Measurements from ENCODE around the gene MAD1L1. TPM values are rescaled to one million over a fixed set of nuclear protein-coding genes. Genes with fewer than 3 reads are reported as not detected.

Gene MAD1L1
- total RNA-seq, 1 experiment from 2014 or later: 38.5 TPM

DNA sequence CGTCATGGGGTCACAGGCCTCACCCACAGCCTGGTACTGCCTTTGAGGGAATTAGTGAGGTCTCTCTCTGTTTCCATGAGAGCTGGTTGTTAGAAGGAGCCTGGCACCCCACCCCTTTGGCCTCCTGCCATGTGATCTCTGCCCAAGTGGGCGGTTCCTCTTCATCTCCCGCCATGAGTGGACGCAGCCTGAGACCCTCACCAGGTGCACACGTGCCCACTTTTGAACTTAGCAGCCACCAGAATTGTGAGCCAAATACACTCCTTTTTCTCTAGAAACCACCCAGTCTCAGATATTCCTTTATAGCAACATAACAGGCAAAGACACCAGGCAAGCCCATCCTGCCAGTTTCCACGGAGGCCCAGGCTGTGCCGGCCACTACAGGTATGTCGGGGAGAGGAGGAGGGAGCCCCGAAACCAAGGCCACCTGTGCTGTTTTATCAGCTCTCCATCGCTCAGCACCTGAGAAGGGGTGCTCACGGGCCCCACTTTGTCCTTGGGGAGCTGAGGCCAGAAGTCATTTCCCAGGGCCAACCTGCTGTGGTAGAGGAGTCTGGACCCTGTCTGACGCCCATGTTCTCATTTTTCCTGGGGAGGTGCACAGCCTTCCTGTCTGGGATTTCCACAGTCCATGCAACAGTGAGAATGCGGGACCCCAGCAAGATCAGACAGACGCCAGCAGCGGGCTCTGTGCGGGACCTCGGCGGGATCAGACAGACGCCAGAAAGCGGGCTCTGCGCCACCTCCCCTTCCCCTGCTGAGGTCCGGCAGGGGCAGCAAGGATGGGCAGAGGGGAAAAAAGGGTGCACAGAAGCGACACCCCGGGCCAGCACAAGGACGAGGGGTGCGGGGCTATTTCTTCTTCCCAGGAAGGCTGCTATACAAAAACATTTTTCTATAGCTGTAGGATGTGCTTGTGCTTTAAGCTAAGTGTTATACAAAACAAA, 342.2 kb downstream of the MAD1L1 start:
- TF ChIP-seq SP1 (IDR thresholded peaks at IDR 0.05; ENCODE audit: low read depth): no peak
- no peak for TF ChIP-seq SRF (IDR thresholded peaks at IDR 0.05; ENCODE audit: low read depth)
- no peak for TF ChIP-seq SIN3A (IDR thresholded peaks at IDR 0.05; ENCODE audit: low read depth)
- TF ChIP-seq EZH2 (IDR thresholded peaks at IDR 0.05): no peak
- no peak for TF ChIP-seq FOSL1 (IDR thresholded peaks at IDR 0.05; ENCODE audit: low read depth)
- no peak for TF ChIP-seq RAD21 (IDR thresholded peaks at IDR 0.05; ENCODE audit: low read depth)
- no peak for TF ChIP-seq EGR1 (IDR thresholded peaks at IDR 0.05; ENCODE audit: low read depth)
- TF ChIP-seq, protein P1, sequence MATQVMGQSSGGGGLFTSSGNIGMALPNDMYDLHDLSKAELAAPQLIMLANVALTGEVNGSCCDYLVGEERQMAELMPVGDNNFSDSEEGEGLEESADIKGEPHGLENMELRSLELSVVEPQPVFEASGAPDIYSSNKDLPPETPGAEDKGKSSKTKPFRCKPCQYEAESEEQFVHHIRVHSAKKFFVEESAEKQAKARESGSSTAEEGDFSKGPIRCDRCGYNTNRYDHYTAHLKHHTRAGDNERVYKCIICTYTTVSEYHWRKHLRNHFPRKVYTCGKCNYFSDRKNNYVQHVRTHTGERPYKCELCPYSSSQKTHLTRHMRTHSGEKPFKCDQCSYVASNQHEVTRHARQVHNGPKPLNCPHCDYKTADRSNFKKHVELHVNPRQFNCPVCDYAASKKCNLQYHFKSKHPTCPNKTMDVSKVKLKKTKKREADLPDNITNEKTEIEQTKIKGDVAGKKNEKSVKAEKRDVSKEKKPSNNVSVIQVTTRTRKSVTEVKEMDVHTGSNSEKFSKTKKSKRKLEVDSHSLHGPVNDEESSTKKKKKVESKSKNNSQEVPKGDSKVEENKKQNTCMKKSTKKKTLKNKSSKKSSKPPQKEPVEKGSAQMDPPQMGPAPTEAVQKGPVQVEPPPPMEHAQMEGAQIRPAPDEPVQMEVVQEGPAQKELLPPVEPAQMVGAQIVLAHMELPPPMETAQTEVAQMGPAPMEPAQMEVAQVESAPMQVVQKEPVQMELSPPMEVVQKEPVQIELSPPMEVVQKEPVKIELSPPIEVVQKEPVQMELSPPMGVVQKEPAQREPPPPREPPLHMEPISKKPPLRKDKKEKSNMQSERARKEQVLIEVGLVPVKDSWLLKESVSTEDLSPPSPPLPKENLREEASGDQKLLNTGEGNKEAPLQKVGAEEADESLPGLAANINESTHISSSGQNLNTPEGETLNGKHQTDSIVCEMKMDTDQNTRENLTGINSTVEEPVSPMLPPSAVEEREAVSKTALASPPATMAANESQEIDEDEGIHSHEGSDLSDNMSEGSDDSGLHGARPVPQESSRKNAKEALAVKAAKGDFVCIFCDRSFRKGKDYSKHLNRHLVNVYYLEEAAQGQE (IDR thresholded peaks at IDR 0.05; ENCODE audit: low read depth): no peak
- TF ChIP-seq POLR2A (IDR thresholded peaks at IDR 0.05; ENCODE audit: borderline replicate concordance, extremely low read depth, insufficient read depth, insufficient read length): no peak
- TF ChIP-seq YY1 (IDR thresholded peaks at IDR 0.05; ENCODE audit: extremely low read depth, insufficient replicate concordance, low read depth, low read length): no peak
- no peak for TF ChIP-seq EZH2phosphoT487 (IDR thresholded peaks at IDR 0.05; ENCODE audit: borderline replicate concordance)
- no peak for TF ChIP-seq POLR2AphosphoS5 (IDR thresholded peaks at IDR 0.05; ENCODE audit: low read depth, low read length)
- TF ChIP-seq CEBPB (IDR thresholded peaks at IDR 0.05; ENCODE audit: low read depth): no peak
- TF ChIP-seq, protein P2, sequence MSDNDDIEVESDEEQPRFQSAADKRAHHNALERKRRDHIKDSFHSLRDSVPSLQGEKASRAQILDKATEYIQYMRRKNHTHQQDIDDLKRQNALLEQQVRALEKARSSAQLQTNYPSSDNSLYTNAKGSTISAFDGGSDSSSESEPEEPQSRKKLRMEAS (IDR thresholded peaks at IDR 0.05): no peak
- TF ChIP-seq, protein P3, sequence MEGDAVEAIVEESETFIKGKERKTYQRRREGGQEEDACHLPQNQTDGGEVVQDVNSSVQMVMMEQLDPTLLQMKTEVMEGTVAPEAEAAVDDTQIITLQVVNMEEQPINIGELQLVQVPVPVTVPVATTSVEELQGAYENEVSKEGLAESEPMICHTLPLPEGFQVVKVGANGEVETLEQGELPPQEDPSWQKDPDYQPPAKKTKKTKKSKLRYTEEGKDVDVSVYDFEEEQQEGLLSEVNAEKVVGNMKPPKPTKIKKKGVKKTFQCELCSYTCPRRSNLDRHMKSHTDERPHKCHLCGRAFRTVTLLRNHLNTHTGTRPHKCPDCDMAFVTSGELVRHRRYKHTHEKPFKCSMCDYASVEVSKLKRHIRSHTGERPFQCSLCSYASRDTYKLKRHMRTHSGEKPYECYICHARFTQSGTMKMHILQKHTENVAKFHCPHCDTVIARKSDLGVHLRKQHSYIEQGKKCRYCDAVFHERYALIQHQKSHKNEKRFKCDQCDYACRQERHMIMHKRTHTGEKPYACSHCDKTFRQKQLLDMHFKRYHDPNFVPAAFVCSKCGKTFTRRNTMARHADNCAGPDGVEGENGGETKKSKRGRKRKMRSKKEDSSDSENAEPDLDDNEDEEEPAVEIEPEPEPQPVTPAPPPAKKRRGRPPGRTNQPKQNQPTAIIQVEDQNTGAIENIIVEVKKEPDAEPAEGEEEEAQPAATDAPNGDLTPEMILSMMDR (IDR thresholded peaks at IDR 0.05 in 2 of 3, conservative IDR thresholded peaks at IDR 0.05 in 1 of 3; ENCODE audit: borderline replicate concordance in 1 of 3, insufficient read depth in 1 of 3, low read depth in 2 of 3, low read length in 2 of 3): no peak
- TF ChIP-seq, protein P4, sequence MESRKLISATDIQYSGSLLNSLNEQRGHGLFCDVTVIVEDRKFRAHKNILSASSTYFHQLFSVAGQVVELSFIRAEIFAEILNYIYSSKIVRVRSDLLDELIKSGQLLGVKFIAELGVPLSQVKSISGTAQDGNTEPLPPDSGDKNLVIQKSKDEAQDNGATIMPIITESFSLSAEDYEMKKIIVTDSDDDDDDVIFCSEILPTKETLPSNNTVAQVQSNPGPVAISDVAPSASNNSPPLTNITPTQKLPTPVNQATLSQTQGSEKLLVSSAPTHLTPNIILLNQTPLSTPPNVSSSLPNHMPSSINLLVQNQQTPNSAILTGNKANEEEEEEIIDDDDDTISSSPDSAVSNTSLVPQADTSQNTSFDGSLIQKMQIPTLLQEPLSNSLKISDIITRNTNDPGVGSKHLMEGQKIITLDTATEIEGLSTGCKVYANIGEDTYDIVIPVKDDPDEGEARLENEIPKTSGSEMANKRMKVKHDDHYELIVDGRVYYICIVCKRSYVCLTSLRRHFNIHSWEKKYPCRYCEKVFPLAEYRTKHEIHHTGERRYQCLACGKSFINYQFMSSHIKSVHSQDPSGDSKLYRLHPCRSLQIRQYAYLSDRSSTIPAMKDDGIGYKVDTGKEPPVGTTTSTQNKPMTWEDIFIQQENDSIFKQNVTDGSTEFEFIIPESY (IDR thresholded peaks at IDR 0.05; ENCODE audit: extremely low read depth, insufficient replicate concordance, low read length): no peak
- TF ChIP-seq ELF1 (IDR thresholded peaks at IDR 0.05; ENCODE audit: borderline replicate concordance, low read depth): no peak
- no peak for TF ChIP-seq JUND (IDR thresholded peaks at IDR 0.05)
- TF ChIP-seq, protein P5, sequence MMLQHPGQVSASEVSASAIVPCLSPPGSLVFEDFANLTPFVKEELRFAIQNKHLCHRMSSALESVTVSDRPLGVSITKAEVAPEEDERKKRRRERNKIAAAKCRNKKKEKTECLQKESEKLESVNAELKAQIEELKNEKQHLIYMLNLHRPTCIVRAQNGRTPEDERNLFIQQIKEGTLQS (IDR thresholded peaks at IDR 0.05): no peak
- TF ChIP-seq ZFX (IDR thresholded peaks at IDR 0.05): no peak
- H3K9ac ChIP-seq (ENCODE audit: low read length): no peak overlapping the region
- CTCF ChIA-PET: no interaction called here

More for the DNA sequence above, 342.2 kb downstream of the MAD1L1 start:
- no peak overlapping the region for H3K27ac ChIP-seq (ENCODE audit: low read depth, low read length)
- ATAC-seq (no peak), DNase-seq (ENCODE audit: low read depth, low spot score) (no peak)
- POLR2A ChIA-PET: no interaction called here
- no peak overlapping the region for H3K4me3 ChIP-seq (replicated peaks in 1 of 2; ENCODE audit: low read depth in 1 of 2, low read length in 2 of 2)
- no peaks in the 10 kb centered on the region for H4K20me1 ChIP-seq (ENCODE audit: insufficient read depth)
- no peaks in the 10 kb centered on the region for H3K79me2 ChIP-seq (ENCODE audit: insufficient read depth, low read length)
- H2AFZ ChIP-seq (ENCODE audit: low read depth, low read length, poor library complexity, severe bottlenecking): no peak overlapping the region
- H3K9me2 ChIP-seq (ENCODE audit: insufficient read depth): no peaks in the 10 kb centered on the region
- RAD21 ChIA-PET (ENCODE audit: low non-redundant PET in 1 of 2, low total read pairs in 2 of 2, uncharacterized antibody in 2 of 2, unreplicated experiment in 2 of 2): no interaction called here
- H3K36me3 ChIP-seq (ENCODE audit: control insufficient read depth in 1 of 2, insufficient read depth in 2 of 2, low read length in 2 of 2): peaks cover 0 to 12% of the 10 kb centered on the region in 2 experiments; a peak in 1 of 4 replicates
- BruUV-seq (replicated peaks): no TSS peak
- no peak overlapping the region for H3K4me2 ChIP-seq (ENCODE audit: low read length)
- intact Hi-C loops (cut with micrococcal nuclease): no loop called here
- H3K27me3 ChIP-seq (ENCODE audit: insufficient read depth, low read length): no peaks in the 10 kb centered on the region
- peaks cover 0 to 6% of the 10 kb centered on the region in 2 experiments; a peak in 2 of 4 replicates for H3K9me3 ChIP-seq (ENCODE audit: control insufficient read depth in 1 of 2, insufficient read depth in 1 of 2, low read depth in 1 of 2, low read length in 2 of 2)
- H3K4me1 ChIP-seq (ENCODE audit: control insufficient read depth in 1 of 2, insufficient read depth in 2 of 2, low read length in 2 of 2): no peaks in the 10 kb centered on the region
